Measurements from ENCODE around the gene OR7A5.
"Not testable (repeated sequence)": the region's sequence is repeated elsewhere in the genome, so short reads cannot be mapped to it uniquely, and the experiment has no call there.

Gene OR7A5

DNA sequence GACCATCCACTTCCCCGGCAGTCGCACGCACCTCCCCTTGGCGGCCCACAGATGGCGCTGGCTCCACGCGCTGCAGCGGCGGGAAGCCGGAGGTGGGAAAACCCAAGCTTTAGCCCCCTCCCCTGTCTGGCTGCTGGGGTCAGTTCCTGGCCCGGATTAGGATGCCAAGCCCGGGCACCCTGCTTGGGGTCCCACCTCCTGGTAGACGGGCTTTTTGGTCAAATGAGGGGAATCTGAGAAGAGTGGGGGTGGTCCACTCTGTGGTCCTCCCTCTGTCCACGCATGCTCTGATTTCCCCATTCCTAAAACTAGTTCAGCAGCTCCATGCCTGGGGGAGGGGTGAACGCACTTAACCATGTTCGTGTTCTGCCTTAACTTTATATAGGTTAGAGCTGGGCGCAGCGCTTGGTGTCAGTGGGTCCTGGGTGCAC lies 48.5 kb downstream of the OR7A5 start:
- DNase-seq (ENCODE audit: low read depth) = no peak

DNA sequence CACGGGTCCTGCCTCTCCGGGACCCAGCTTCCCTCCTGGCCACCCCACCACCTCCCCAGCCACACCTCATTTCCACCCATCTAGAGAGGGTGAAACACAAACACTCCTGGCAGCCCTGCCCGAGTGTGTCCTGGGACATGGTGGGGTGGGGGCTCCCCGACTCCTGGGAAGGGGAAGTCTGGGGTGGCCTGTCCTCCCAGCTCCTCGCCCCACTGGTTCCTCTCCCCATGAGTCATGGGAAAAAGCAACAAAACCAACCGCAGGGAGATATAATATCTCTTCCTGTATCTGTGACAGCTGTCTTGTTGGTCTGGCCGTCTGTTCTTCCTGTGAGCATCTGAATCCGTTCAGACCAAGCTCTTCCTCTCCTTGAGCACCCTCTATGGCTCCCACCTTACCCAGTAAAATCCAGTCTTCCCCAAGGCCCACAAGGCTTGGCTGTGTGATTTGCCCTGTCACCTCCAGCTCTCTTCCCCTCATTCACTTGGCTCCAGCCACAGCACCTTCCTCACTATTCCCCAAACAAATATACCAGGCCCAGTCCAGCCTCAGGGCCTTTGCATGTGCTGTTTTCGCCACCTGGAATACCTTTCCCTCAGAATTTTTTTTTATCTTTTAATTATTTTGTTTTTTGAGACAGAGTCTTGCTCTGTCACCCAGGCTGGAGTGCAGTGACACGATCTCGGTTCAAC lies 49.7 kb downstream of the OR7A5 start:
- peak; percentile 58 for DNase-seq (ENCODE audit: low read depth)
- H3K4me3 ChIP-seq (ENCODE audit: low read depth, low read length) = not testable (repeated sequence)

More for the DNA sequence above, 48.5 kb downstream of the OR7A5 start:
- peak overlapping the region; percentile 20 for H3K4me3 ChIP-seq (ENCODE audit: low read depth, low read length)

GRCh38 chr19:14784730-14785101 lies 50.3 kb downstream of the OR7A5 start:
- not testable (repeated sequence) for H3K4me3 ChIP-seq (ENCODE audit: low read depth, low read length)
- DNase-seq (ENCODE audit: low read depth) = peak; percentile 72

GRCh38 chr19:14783410-14783998 lies 51.5 kb downstream of the OR7A5 start:
- not testable (repeated sequence) for H3K4me3 ChIP-seq (ENCODE audit: low read depth, low read length); DNase-seq (ENCODE audit: low read depth)

DNA sequence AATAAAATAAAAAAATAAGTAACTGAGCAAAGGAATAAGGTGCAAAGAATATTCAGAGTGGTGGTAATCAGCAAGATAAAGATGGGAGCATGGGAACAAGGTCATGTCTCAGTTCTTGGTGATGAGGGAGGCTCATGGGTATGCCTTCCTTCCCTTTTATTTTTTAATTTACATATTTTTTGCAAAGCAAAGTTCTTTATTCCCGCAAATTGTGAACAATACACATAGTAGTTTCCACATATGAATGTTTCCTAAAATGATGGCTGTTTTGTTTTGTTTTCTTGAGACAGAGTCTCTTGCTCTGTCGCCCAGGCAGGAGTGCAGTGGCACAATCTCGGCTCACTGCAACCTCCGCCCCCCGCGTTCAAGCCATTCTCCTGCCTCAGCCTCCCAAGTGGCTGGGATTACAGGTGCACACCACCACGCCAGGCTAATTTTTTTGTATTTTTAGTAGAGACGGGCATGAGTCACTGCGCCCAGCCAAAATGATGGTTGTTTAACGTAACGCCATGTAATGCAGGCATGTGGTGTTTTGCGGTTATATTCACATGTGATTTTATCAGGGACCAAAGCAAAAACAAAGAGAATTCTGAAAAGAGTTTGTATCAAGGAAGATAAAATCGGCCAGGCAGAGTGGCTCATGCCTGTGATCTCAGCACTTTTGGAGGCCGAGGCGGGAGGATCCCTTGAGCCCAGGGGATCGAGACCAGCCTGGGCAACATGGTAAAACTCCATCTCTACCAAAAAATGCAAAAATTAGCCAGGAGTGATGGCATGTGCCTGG lies 52.2 kb downstream of the OR7A5 start:
- no peak for DNase-seq (ENCODE audit: low read depth)
- no peak overlapping the region for H3K4me3 ChIP-seq (ENCODE audit: low read depth, low read length)

GRCh38 chr19:14781713-14782536 lies 53.1 kb downstream of the OR7A5 start:
- not testable (repeated sequence) for DNase-seq (ENCODE audit: low read depth); H3K4me3 ChIP-seq (ENCODE audit: low read depth, low read length)

DNA sequence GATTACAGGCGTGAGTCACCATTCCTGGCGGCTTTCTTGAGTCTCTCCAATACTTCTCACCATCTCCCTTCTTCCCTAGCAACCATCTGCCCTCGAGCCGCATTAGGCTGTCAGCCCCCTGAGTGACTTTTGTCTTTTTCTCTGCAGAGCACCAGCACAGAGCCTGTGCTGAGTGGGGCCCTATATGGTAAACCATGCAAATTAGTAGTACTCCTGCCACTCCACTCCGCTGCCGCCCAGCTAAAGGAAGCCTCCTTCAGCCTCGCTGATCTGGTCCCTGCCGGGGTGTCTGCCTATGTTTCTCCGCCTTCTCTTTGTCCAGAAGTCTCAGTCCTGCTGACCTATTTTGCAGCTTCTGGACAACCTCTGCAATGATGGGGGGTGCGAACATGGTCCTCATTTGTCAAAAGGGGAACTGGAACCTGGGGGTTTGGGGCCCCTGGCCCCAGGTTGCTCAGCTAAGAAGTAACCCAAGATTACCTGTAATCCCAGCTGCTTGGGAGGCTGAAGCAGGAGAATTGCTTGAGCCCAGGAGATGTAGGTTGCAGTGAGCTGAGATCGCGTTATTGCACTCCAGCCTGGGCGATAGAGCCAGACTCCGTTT lies 54.3 kb downstream of the OR7A5 start:
- H3K4me3 ChIP-seq (ENCODE audit: low read depth, low read length); DNase-seq (ENCODE audit: low read depth): not testable (repeated sequence)

DNA sequence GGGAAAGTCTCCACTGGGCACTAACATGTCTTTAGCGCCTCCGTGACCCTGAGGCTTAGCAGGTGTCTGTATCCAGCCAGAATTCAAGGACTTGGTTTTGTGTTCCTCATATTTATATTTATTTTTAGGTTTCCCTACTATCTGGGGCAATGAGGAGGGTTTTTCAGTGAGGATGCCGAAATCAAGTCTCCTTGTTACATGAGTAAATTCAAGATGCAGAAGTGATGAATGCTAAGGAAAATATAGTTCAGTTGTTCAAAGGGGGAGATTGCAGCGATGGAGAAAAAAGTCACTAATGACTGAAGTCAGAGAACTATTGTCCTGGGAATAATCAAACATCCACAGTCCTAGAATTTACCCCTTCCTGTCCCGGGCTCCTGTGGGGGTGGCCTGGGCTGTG lies 55.8 kb downstream of the OR7A5 start:
- H3K4me3 ChIP-seq (ENCODE audit: low read depth, low read length) = no peak overlapping the region
- DNase-seq (ENCODE audit: low read depth) = no peak

DNA sequence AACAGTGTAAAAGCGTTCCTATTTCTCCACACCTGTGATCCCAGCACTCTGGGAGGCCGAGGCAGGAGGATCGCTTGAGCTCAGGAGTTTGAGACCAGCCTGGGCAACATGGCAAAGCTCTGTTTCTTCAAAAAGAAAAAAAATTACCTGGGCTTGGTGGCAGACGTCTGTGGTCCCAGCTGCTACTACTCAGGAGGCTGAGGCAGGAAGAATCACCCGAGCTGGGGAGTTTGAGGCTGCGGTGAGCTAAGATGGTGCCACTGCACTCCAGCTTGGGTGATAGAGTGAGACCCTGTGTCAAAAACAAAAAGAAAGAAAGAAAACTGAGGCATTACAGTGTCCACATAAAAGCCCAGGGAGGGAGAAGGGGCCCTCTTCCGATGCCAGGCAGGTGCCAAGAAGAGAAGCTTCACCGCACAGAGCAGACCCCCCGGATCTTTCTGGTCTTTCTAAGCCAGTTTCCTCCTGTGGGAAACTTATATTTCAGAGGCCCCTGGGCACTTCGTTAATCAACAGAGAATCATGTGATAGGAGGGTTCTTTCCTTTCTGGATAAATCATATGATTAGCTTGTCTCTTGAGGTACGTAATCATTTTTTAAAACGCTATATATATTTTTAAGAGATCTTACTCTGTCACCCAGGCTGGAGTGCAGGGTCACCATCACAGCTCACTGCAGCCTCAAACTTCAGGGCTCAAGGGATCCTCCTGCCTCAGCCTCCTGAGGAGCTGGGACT lies 56.7 kb downstream of the OR7A5 start, which contains the start of gene ADGRE2:
TSS of gene ADGRE2 (minus strand) at position 451 of the 736 bp plus-strand sequence. CDS start 1,804 bp downstream, outside the sequence.
- not testable (repeated sequence) for DNase-seq (ENCODE audit: low read depth); H3K4me3 ChIP-seq (ENCODE audit: low read depth, low read length)

- not testable (repeated sequence) for DNase-seq (ENCODE audit: low read depth); H3K4me3 ChIP-seq (ENCODE audit: low read depth, low read length)
Measured at GRCh38 chr19:14777645-14778044, 57.3 kb downstream of the OR7A5 start.
